Measurements from ENCODE around the gene PBX1.

DNA sequence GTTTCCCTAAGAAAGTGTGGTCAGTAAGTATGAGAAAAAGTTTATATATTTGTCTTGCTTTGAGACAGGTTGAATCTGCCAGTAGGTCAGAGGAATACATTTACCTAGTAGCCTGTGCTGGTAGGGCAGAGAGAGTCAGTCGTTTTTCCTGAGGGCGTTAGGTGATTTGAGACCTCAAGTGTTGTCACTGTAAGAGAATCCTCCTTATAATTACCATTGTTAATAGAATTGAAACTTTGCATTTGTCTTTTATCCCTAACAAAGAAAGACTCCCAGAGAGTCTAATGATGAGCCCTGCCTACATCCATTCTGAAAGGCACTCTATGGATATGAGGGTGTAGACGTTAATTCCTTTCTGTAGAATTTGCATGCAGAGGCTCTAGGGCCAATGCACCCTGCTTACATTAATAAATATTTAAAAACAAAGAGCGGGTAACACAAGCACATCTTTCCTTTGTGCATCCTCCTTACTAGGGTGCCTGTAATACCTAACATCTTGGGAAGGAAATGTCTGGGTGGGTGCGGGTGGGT, 16.4 kb downstream of the PBX1 start:
- TF ChIP-seq, protein P1, sequence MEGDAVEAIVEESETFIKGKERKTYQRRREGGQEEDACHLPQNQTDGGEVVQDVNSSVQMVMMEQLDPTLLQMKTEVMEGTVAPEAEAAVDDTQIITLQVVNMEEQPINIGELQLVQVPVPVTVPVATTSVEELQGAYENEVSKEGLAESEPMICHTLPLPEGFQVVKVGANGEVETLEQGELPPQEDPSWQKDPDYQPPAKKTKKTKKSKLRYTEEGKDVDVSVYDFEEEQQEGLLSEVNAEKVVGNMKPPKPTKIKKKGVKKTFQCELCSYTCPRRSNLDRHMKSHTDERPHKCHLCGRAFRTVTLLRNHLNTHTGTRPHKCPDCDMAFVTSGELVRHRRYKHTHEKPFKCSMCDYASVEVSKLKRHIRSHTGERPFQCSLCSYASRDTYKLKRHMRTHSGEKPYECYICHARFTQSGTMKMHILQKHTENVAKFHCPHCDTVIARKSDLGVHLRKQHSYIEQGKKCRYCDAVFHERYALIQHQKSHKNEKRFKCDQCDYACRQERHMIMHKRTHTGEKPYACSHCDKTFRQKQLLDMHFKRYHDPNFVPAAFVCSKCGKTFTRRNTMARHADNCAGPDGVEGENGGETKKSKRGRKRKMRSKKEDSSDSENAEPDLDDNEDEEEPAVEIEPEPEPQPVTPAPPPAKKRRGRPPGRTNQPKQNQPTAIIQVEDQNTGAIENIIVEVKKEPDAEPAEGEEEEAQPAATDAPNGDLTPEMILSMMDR (tag by site-specific recombination; IDR thresholded peaks at IDR 0.05): no peak
- no peak for TF ChIP-seq SALL2 (tag by site-specific recombination; IDR thresholded peaks at IDR 0.05; ENCODE audit: borderline replicate concordance)
